GM19023 (cell line): Measurements from ENCODE around the gene GPR153.

Experiments used
- ATAC-seq: cut with Tn5 transposase; IDR thresholded peaks from one replicate; pipeline ENCODE4 v1.9.1; 2021; ENCODE audit warnings: mild to moderate bottlenecking, moderate library complexity; ENCODE audit not compliant: unreplicated experiment

GPR153 gene

DNA sequence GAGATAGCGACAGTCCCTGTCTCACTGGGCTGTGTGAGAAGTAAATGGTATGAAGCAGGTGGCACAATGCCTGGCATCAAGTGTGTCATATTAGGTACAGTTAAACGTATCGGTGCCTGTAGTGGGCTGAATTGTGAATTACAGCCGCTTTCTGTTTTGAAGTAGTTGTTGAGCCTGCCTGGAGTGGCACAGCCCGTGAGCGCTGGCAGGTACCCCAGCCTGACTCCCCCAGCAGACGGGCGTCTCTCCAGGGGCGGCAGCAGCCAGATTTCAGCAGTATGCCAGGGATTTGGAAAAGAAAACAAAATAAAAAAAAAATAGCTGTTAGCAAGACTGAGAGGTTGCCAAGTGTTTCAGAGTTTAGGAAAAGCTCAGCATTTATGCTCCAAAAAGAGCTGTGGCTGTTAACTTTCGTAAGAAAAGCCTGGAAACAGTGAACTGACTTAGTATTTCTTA is 26.6 kb upstream of the GPR153 start:
- no peak for ATAC-seq

DNA sequence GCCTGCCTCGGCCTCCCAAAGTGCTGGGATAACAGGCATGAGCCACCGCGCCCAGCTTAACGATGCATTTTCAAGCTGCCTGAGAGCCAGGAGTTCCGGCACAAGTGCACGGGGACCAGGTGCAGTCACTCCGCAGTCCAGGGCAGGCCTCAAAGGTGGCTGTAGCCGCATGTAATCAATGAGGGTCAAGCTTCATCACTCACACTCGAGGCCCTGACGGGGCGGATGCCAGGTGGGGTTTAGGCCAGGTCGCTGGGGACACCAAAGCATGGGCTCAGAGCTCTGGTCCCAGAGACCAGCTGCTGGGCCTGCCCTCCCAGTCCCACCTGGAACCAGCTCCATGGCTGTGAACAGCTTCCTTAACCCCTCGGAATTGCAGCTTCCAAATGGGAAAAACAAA is 26.1 kb upstream of the GPR153 start:
- ATAC-seq: no peak

GRCh38 chr1:6286266-6286665 is 25.4 kb upstream of the GPR153 start:
- no peak for ATAC-seq

DNA sequence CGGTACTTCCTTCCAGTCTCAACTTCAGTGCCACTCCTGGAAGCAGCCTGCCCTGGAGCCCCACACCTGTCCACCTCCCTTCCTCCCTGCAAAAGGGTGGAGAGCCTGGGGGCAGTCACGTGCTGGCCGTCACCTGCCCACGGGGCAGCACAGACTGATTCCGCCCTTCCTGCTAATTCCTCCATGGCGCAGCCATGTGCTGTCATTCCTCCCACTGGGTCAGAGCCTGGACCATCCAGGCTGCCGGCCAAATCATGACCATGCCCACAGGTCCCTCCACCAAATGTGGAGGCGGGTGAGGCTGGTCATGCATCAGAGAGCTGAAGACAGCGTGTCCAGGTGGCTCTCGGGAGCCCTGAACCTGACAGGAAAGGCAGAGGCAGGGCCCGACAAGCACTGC is 24.4 kb upstream of the GPR153 start:
- no peak for ATAC-seq

DNA sequence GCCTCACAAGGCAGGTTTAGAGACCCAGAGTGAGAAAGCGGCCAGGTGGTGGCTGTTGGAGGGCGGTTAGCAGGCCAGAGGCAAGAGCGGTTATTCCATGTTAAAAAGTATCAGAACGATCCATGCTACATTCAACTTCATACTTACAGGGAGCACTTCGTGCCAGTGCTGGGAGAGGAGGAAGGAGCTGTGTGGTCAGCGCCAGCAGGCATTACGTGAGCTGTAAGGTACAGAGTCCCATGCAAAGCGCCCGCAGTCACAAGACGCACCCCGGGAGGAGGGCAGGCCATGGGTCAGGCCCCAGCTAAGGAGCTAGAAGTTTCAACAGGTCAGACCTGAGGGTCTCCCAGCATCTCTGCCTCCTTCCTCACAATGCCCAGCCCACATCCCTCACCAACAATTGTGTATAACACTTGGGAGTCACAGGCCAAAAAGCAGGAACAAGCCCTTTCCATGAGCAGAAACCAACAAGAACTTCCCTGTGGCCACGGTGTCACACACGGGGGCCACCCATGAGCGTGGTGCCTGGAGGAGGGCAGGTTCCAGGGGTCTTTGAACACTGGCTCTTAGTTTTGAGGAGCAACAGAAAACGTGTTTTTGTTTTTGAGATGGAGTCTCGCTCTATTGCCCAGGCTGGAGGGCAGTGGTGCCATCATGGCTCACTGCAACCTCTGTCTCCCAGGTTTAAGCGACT is 21.8 kb upstream of the GPR153 start:
- ATAC-seq: no peak

- no peak for ATAC-seq
Observed at GRCh38 chr1:6281511-6282402, 20.9 kb upstream of the GPR153 start.

GRCh38 chr1:6280761-6281451 is 20.0 kb upstream of the GPR153 start:
- no peak for ATAC-seq

DNA sequence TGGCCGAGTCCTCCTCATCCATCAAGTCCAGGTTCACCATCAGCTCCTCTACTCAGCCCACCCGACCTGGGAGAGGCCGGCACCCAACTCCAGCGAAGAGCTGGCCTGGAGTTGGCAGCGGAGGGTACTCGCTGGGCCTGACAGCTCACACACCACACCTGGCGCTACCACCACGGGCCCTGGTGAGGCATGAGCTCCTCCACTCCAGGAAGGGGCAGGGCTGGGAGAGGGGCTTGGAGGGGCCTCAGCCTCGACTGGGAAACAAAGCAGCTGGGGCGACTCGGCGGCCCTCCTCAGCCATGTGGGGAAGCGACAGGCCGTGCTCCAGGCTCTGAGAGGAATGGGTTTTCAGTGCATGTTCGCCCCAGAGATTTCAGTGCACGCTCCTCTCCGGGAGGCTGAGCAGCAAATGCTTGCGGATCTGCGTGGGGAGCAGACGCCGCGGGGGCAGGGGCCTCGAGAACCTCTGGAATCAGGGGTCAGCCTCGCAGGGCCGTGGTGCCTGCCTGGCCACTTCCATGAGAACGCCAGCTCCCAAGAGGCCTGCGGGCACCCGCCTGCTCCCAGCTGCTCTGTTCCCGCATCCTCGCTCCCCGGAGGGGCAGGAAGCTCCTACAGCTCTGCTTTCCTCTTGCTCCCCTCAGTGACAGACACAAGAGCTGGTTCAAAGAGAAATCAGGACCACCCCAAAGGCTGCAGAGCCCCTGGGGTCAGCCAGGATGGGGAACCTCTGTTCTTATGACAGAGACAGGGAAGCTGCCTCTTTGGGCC is 18.9 kb upstream of the GPR153 start:
- no peak for ATAC-seq

DNA sequence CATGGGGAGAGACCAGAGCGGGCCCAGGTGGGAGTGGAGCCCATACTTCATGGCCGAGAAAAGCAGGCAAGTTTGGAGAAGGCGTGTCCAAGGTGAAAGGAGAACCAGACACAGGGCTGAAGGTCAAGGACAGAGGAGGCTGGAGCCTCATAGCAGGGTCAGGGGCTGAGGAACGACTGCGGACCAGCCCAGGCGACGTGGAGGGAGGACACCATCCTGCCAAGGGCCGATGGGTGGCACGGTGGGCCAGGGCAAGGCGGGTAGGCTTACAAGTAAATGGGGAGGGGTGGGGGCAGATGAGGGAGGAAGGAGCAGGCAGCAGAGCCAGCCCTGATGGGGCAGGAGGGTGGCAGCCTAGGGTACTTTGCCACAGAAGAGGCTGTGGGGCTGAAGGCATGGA is 18.2 kb upstream of the GPR153 start:
- ATAC-seq: no peak

DNA sequence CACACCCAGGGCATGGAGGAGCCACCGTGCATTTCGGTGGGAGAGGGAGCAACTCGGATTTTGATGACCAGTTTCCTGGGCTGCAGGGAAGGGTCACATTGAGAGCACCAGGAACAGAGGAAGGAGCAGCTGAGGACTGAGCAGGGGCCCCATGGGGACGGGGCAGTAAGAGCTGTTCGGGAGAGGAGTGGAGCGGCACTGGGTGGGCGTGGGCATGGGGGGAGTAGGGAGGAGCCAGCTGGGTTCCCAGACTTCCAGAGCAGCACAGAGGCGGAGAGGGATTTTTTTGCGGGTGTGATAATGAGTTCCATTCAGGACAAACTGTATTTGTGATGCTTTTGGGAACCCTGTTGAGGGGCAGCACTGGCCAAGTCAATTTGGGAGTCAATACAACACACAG is 17.4 kb upstream of the GPR153 start:
- no peak for ATAC-seq

- no peak for ATAC-seq
Observed at GRCh38 chr1:6276811-6277555, 16.1 kb upstream of the GPR153 start.

- no peak for ATAC-seq
Observed at GRCh38 chr1:6275826-6276782, 15.2 kb upstream of the GPR153 start.

- no peak for ATAC-seq
Observed at GRCh38 chr1:6274622-6275139, 13.8 kb upstream of the GPR153 start.

- ATAC-seq: no peak
Observed at GRCh38 chr1:6274102-6274501, 13.2 kb upstream of the GPR153 start.

- ATAC-seq: no peak
Observed at GRCh38 chr1:6273380-6273891, 12.5 kb upstream of the GPR153 start.

GRCh38 chr1:6272868-6273267 is 12.0 kb upstream of the GPR153 start:
- no peak for ATAC-seq

DNA sequence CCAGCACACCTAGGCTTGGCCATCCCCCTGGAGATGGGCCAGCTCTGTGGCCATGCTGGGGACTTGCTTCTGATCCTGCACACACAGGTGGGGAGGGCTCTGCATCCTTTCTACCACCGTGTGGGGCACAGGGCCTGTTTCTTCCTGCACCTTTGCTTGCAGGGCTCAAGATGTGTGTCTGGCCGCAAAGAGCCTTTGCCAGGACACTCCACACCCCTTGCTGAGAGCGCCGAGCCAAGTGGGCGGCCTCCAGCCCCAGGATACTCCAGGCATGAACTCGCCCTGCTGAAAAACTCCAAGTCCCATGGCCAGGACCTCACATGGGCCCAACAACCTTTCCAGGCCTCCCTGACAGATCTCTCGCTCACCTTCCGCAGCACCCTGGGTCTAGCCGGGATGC is 11.6 kb upstream of the GPR153 start:
- ATAC-seq: no peak

DNA sequence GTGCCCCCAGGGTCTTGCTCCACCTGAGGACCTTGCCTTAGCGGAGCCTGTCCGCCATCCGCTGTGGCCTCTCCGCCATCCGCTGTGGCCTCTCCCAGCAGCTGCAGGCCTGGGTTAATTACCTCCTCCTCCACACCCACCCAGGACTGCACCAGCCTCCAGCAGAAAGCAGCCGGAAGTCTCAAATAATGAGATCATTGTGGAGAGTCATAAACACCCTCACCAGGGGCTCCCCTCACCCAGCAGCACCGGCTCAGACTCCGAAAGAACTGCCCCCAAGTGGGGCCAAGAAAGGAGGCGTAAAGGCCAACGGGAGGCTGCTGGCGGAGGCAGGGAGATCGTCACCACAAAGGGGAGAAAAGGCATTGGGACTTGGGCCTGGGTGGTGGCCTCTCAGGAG is 10.7 kb upstream of the GPR153 start:
- no peak for ATAC-seq

GRCh38 chr1:6271006-6271405 is 10.1 kb upstream of the GPR153 start:
- ATAC-seq: no peak
